ENCODE results near the gene GPAM. TPM values are rescaled to one million over a fixed set of nuclear protein-coding genes. Genes with fewer than 3 reads are reported as not detected.

The GPAM gene
- polyA plus RNA-seq, 1 of the 3 experiments (the other 2 are of a cell fraction): 2.1 TPM

- TF ChIP-seq REST (IDR thresholded peaks at IDR 0.05; ENCODE audit: low read depth, low read length) (0 out of 2 replicates have a peak, but pooled peaks have one; percentile 28), MAX (IDR thresholded peaks at IDR 0.05; ENCODE audit: low read depth) (peak; percentile 86), ZBTB33 (IDR thresholded peaks at IDR 0.05; ENCODE audit: borderline replicate concordance, low read depth) (no peak; the same call in 1 of the 2 replicates)
Observed at GRCh38 chr10:112183329-112184051, at the start of gene GPAM (continued).

GRCh38 chr10:112232670-112233069 lies 49.1 kb upstream of the GPAM start:
- Histone ChIP-seq H3K27me3 (ENCODE audit: insufficient read depth) (no peaks in the 10 kb centered on the region), H2AFZ (ENCODE audit: low read depth) (no peak overlapping the region), H3K4me2 (no peak overlapping the region), H3K79me2 (ENCODE audit: insufficient read depth) (no peaks in the 10 kb centered on the region), H4K20me1 (ENCODE audit: insufficient read depth) (no peaks in the 10 kb centered on the region), H3K27ac (ENCODE audit: low read depth in 2 of 2, low read length in 1 of 2) (peak overlapping the region in 1 of 2 experiments; percentile 56; a peak in 1 of 4 replicates), H3K9ac (no peak overlapping the region), H3K36me3 (replicated peaks in 1 of 2; ENCODE audit: control insufficient read depth in 1 of 2, insufficient read depth in 2 of 2, low read length in 1 of 2) (no peaks in the 10 kb centered on the region), H3K4me3 (ENCODE audit: low read depth in 2 of 2, low read length in 1 of 2) (no peak overlapping the region), H3F3A (replicated peaks; ENCODE audit: insufficient read depth) (no peaks in the 10 kb centered on the region), H3K9me3 (no peaks in the 10 kb centered on the region), H3K4me1 (ENCODE audit: control insufficient read depth in 1 of 2, insufficient read depth in 2 of 2, low read depth in 1 of 2, low read length in 1 of 2) (peaks cover 0 to 20% of the 10 kb centered on the region in 2 experiments; a peak in 1 of 4 replicates), H3K9me2 (no peaks in the 10 kb centered on the region)
- WGBS (ENCODE audit: low lambda C conversion rate): 18% methylated on average over 5 of the region's 6 CpGs
- ChIA-PET POLR2A (interaction anchor here (2.6 kb wide), 1 partner anchor 17 kb away, joined by 6 read pairs; no protein-coding TSS in a partner anchor), CTCF (interaction anchor here (0.8 to 1.9 kb wide), 2 partner anchors 15 to 33 kb away, joined by 3 to 6 read pairs; no protein-coding TSS in a partner anchor)
- no peak for DNase-seq
- TF ChIP-seq USF1 (IDR thresholded peaks at IDR 0.05; ENCODE audit: borderline replicate concordance, low read depth) (no peak), NRF1 (IDR thresholded peaks at IDR 0.05; ENCODE audit: low read depth, low read length) (no peak), JUND (IDR thresholded peaks at IDR 0.05) (no peak), MEF2A (IDR thresholded peaks at IDR 0.05; ENCODE audit: borderline replicate concordance, low read depth) (no peak), ZBTB33 (IDR thresholded peaks at IDR 0.05; ENCODE audit: borderline replicate concordance, low read depth) (no peak), REST (IDR thresholded peaks at IDR 0.05; ENCODE audit: low read depth, low read length) (no peak), FOSL2 (IDR thresholded peaks at IDR 0.05; ENCODE audit: borderline replicate concordance, low read depth) (no peak), TEAD4 (IDR thresholded peaks at IDR 0.05; ENCODE audit: borderline replicate concordance, insufficient read depth) (no peak), RFX5 (IDR thresholded peaks at IDR 0.05; ENCODE audit: low read length) (no peak), IRF3 (IDR thresholded peaks at IDR 0.05; ENCODE audit: low read depth, low read length) (no peak), FOXM1 (IDR thresholded peaks at IDR 0.05; ENCODE audit: low read depth) (no peak), YY1 (IDR thresholded peaks at IDR 0.05; ENCODE audit: low read depth) (no peak), TAF1 (IDR thresholded peaks at IDR 0.05; ENCODE audit: borderline replicate concordance, low read depth, low read length) (no peak)

Measured in SK-N-SH (cell line).